BE2C (cell line): ENCODE data around the gene CLN6.

Experiments used
- DNase-seq: peaks from one replicate; pipeline ENCODE4 v3.0.0-alpha.2; 2020
- H3K27me3 ChIP-seq: fragments of 250-450 bp; sonication (Bioruptor Pico); 2 replicates; pipeline ENCODE4 v1.5.1; 2020; ENCODE audit warnings: mild to moderate bottlenecking
- H3K36me3 ChIP-seq: fragments of 250-450 bp; sonication (Bioruptor Pico); 2 replicates; pipeline ENCODE4 v1.5.1; 2020; ENCODE audit warnings: mild to moderate bottlenecking
- H3K4me1 ChIP-seq: fragments of 250-450 bp; sonication (Bioruptor Pico); 2 replicates; pipeline ENCODE4 v1.5.1; 2020
- H3K4me3 ChIP-seq: 2 replicates; pipeline ENCODE4 v1.5.1; 2011; ENCODE audit warnings: low read depth, low read length
- H3K9me3 ChIP-seq: fragments of 250-450 bp; sonication (Bioruptor Pico); 2 replicates; pipeline ENCODE4 v1.5.1; 2020
- CTCF ChIP-seq: IDR thresholded peaks from 2 replicates; pipeline ENCODE4 v1.5.1; 2012; ENCODE audit warnings: mild to moderate bottlenecking, low read depth, low read length

CLN6 gene

GRCh38 chr15:68163191-68163590 is 66.3 kb downstream of the CLN6 start:
- Histone ChIP-seq H3K9me3 (no peaks in the 10 kb centered on the region), H3K27me3 (no peaks in the 10 kb centered on the region), H3K4me1 (no peaks in the 10 kb centered on the region), H3K36me3 (peaks cover 22% of the 10 kb centered on the region), H3K4me3 (no peak overlapping the region)
- DNase-seq: no peak
- TF ChIP-seq CTCF: no peak

- H3K4me3 ChIP-seq: no peak overlapping the region
- H3K4me1 ChIP-seq: no peaks in the 10 kb centered on the region
Measured at GRCh38 chr15:68158046-68158628, 71.4 kb downstream of the CLN6 start.

GRCh38 chr15:68157074-68157473 is 72.5 kb downstream of the CLN6 start:
- TF ChIP-seq CTCF: no peak
- H3K9me3 ChIP-seq: no peaks in the 10 kb centered on the region
- H3K4me3 ChIP-seq: no peak overlapping the region
- no peak for DNase-seq
- no peaks in the 10 kb centered on the region for H3K27me3 ChIP-seq
- no peaks in the 10 kb centered on the region for H3K4me1 ChIP-seq
- H3K36me3 ChIP-seq: peaks cover 6% of the 10 kb centered on the region

More at GRCh38 chr15:68158046-68158628, 71.4 kb downstream of the CLN6 start:
- Histone ChIP-seq H3K36me3 (peaks cover 11% of the 10 kb centered on the region), H3K27me3 (no peaks in the 10 kb centered on the region), H3K9me3 (no peaks in the 10 kb centered on the region)
- no peak for DNase-seq
- TF ChIP-seq CTCF: no peak
